ENCODE measurements around the gene OR4M1.
"Not testable (repeated sequence)": the region's sequence is repeated elsewhere in the genome, so short reads cannot be mapped to it uniquely, and the experiment has no call there.

GRCh38 chr14:19813171-19813920, 40.0 kb downstream of the OR4M1 start:
- not testable (repeated sequence) for TF ChIP-seq CTCF (conservative IDR thresholded peaks at IDR 0.05; ENCODE audit: low read length); EZH2phosphoT487 (IDR thresholded peaks at IDR 0.05; ENCODE audit: borderline replicate concordance)

Data from Loucy (cell line).